ENCODE results near the gene SLC19A2. TPM values are rescaled to one million over a fixed set of nuclear protein-coding genes. Genes with fewer than 3 reads are reported as not detected.
"Not testable (repeated sequence)": the region's sequence is repeated elsewhere in the genome, so short reads cannot be mapped to it uniquely, and the experiment has no call there.

The SLC19A2 gene
- polyA plus RNA-seq, 1 donor from 2014 or later = 45.8 TPM

DNA sequence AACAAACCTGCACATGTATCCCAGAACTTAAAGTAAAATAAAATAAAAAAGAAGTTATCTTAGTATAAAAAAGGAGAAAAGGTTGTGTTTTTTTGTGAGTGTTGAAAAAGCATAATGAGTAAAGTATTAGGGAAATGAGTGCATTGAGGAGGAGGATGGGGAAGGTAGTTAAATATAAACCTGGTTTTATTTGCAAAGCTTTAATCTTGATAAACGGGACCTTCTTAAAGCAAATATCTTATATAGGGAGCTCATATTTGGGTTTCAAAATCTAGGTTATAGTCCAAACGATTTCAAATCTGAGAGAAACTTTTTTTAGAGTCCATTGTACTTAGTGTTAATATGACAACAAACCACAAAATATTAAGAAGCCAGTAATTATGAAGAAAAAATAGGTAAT, 21.7 kb upstream of the SLC19A2 start:
- TF ChIP-seq MXI1 (conservative IDR thresholded peaks at IDR 0.05; ENCODE audit: poor library complexity, severe bottlenecking) = no peak
- no peak for TF ChIP-seq TAF1 (IDR thresholded peaks at IDR 0.05; ENCODE audit: low read depth)
- no peak for TF ChIP-seq POLR2AphosphoS5 (IDR thresholded peaks at IDR 0.05)
- no peak for TF ChIP-seq EP300 (conservative IDR thresholded peaks at IDR 0.05; ENCODE audit: poor library complexity, severe bottlenecking)
- no peak for TF ChIP-seq RAD21 (conservative IDR thresholded peaks at IDR 0.05)
- TF ChIP-seq, protein P1, sequence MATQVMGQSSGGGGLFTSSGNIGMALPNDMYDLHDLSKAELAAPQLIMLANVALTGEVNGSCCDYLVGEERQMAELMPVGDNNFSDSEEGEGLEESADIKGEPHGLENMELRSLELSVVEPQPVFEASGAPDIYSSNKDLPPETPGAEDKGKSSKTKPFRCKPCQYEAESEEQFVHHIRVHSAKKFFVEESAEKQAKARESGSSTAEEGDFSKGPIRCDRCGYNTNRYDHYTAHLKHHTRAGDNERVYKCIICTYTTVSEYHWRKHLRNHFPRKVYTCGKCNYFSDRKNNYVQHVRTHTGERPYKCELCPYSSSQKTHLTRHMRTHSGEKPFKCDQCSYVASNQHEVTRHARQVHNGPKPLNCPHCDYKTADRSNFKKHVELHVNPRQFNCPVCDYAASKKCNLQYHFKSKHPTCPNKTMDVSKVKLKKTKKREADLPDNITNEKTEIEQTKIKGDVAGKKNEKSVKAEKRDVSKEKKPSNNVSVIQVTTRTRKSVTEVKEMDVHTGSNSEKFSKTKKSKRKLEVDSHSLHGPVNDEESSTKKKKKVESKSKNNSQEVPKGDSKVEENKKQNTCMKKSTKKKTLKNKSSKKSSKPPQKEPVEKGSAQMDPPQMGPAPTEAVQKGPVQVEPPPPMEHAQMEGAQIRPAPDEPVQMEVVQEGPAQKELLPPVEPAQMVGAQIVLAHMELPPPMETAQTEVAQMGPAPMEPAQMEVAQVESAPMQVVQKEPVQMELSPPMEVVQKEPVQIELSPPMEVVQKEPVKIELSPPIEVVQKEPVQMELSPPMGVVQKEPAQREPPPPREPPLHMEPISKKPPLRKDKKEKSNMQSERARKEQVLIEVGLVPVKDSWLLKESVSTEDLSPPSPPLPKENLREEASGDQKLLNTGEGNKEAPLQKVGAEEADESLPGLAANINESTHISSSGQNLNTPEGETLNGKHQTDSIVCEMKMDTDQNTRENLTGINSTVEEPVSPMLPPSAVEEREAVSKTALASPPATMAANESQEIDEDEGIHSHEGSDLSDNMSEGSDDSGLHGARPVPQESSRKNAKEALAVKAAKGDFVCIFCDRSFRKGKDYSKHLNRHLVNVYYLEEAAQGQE (IDR thresholded peaks at IDR 0.05; ENCODE audit: borderline replicate concordance) = no peak
- TF ChIP-seq, protein P2, sequence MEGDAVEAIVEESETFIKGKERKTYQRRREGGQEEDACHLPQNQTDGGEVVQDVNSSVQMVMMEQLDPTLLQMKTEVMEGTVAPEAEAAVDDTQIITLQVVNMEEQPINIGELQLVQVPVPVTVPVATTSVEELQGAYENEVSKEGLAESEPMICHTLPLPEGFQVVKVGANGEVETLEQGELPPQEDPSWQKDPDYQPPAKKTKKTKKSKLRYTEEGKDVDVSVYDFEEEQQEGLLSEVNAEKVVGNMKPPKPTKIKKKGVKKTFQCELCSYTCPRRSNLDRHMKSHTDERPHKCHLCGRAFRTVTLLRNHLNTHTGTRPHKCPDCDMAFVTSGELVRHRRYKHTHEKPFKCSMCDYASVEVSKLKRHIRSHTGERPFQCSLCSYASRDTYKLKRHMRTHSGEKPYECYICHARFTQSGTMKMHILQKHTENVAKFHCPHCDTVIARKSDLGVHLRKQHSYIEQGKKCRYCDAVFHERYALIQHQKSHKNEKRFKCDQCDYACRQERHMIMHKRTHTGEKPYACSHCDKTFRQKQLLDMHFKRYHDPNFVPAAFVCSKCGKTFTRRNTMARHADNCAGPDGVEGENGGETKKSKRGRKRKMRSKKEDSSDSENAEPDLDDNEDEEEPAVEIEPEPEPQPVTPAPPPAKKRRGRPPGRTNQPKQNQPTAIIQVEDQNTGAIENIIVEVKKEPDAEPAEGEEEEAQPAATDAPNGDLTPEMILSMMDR (IDR thresholded peaks at IDR 0.05; ENCODE audit: poor library complexity, severe bottlenecking) = no peak
- no peak for TF ChIP-seq EZH2 (IDR thresholded peaks at IDR 0.05; ENCODE audit: borderline replicate concordance, insufficient read depth, low read length, poor library complexity, severe bottlenecking)
- no peak for TF ChIP-seq SMC3 (conservative IDR thresholded peaks at IDR 0.05; ENCODE audit: poor library complexity)

DNA sequence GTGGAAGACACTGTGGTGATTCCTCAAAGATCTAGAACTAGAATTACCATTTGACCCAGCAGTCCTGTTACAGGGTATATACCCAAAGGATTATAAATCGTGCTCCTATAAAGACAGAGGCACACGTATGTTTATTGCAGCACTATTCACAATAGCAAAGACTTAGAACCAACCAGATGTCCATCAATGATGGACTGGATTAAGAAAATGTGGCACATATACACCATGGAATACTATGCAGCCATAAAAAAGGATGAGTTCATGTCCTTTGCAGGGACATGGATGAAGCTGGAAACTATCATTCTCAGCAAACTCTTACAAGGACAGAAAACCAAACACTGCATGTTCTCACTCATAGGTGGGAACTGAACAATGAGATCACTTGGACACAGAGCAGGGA, 17.9 kb upstream of the SLC19A2 start:
- H3K27ac ChIP-seq (ENCODE audit: low read length); H3K9me2 ChIP-seq (ENCODE audit: insufficient read depth, low read length); H3F3A ChIP-seq (ENCODE audit: insufficient read depth, low read length, poor library complexity, severe bottlenecking); H3K27me3 ChIP-seq (ENCODE audit: insufficient read depth, low read depth, low read length); H2AFZ ChIP-seq (ENCODE audit: low read depth, low read length); H3K79me2 ChIP-seq (replicated peaks; ENCODE audit: insufficient read depth, low read length); H3K36me3 ChIP-seq (ENCODE audit: insufficient read depth, low read length); H4K20me1 ChIP-seq (ENCODE audit: insufficient read depth); H3K9ac ChIP-seq (ENCODE audit: low read length); H3K4me2 ChIP-seq (ENCODE audit: low read length); H3K9me3 ChIP-seq (ENCODE audit: low read length); H3K4me3 ChIP-seq (ENCODE audit: low read length): not testable (repeated sequence)

More for the DNA sequence above, 21.7 kb upstream of the SLC19A2 start:
- H3F3A ChIP-seq (ENCODE audit: insufficient read depth, low read length, poor library complexity, severe bottlenecking) = no peaks in the 10 kb centered on the region
- H3K9ac ChIP-seq (ENCODE audit: low read length) = no peak overlapping the region
- H3K36me3 ChIP-seq (ENCODE audit: insufficient read depth, low read length) = no peaks in the 10 kb centered on the region
- H2AFZ ChIP-seq (ENCODE audit: low read depth, low read length) = no peak overlapping the region
- H3K9me3 ChIP-seq (ENCODE audit: low read length) = no peaks in the 10 kb centered on the region
- H3K4me2 ChIP-seq (ENCODE audit: low read length) = no peak overlapping the region
- H3K4me3 ChIP-seq (ENCODE audit: low read length) = no peak overlapping the region
- no peaks in the 10 kb centered on the region for H3K9me2 ChIP-seq (ENCODE audit: insufficient read depth, low read length)
- H3K27ac ChIP-seq (ENCODE audit: low read length) = no peak overlapping the region
- H3K79me2 ChIP-seq (replicated peaks; ENCODE audit: insufficient read depth, low read length) = no peaks in the 10 kb centered on the region
- no peaks in the 10 kb centered on the region for H4K20me1 ChIP-seq (ENCODE audit: insufficient read depth)
- H3K27me3 ChIP-seq (ENCODE audit: insufficient read depth, low read depth, low read length) = no peaks in the 10 kb centered on the region

DNA sequence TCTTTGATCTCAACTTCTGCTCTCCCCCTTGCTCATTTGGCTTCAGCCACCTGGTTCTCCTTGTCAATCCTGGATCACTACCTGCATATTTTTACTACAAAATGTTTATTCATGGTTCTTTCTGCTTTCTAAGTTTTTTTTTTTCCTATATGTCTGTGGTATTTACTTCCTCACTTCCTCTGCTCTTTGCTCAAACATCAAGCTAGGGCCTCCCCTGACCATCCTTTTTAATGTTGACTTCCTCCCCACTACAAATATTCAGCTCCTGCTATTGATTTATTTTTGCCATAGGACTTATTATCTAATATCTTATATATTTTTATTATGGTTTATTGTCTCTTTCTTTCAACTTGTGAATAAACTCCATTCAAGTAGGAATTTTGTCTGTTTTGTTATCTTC, 14.1 kb upstream of the SLC19A2 start:
- Histone ChIP-seq H3K4me2 (ENCODE audit: low read length) (no peak overlapping the region), H3K27ac (ENCODE audit: low read length) (no peak overlapping the region), H3F3A (ENCODE audit: insufficient read depth, low read length, poor library complexity, severe bottlenecking) (no peaks in the 10 kb centered on the region), H3K9ac (ENCODE audit: low read length) (no peak overlapping the region), H3K9me3 (ENCODE audit: low read length) (no peaks in the 10 kb centered on the region), H3K9me2 (ENCODE audit: insufficient read depth, low read length) (no peaks in the 10 kb centered on the region), H4K20me1 (ENCODE audit: insufficient read depth) (no peaks in the 10 kb centered on the region), H3K27me3 (ENCODE audit: insufficient read depth, low read depth, low read length) (no peaks in the 10 kb centered on the region), H3K79me2 (replicated peaks; ENCODE audit: insufficient read depth, low read length) (no peaks in the 10 kb centered on the region), H3K36me3 (ENCODE audit: insufficient read depth, low read length) (no peaks in the 10 kb centered on the region), H3K4me3 (ENCODE audit: low read length) (no peak overlapping the region), H2AFZ (ENCODE audit: low read depth, low read length) (no peak overlapping the region)
- TF ChIP-seq SMC3 (conservative IDR thresholded peaks at IDR 0.05; ENCODE audit: poor library complexity) (no peak), MXI1 (conservative IDR thresholded peaks at IDR 0.05; ENCODE audit: poor library complexity, severe bottlenecking) (no peak), EP300 (conservative IDR thresholded peaks at IDR 0.05; ENCODE audit: poor library complexity, severe bottlenecking) (no peak), RAD21 (conservative IDR thresholded peaks at IDR 0.05) (no peak), EZH2 (IDR thresholded peaks at IDR 0.05; ENCODE audit: borderline replicate concordance, insufficient read depth, low read length, poor library complexity, severe bottlenecking) (no peak), POLR2AphosphoS5 (IDR thresholded peaks at IDR 0.05) (no peak)
